GM23248 (cell line): ENCODE data around the gene NT5DC1.

Experiments used
- EZH2 ChIP-seq: fragments of 200-600 bp; sonication (generic); IDR thresholded peaks from 2 replicates; pipeline ENCODE4 v1.6.1; 2018; ENCODE audit warnings: antibody characterized with exemption, mild to moderate bottlenecking; ENCODE audit not compliant: insufficient read depth, poor library complexity, severe bottlenecking
- EZH2phosphoT487 ChIP-seq: fragments of 200-600 bp; sonication (generic); IDR thresholded peaks from 2 replicates; pipeline ENCODE4 v1.6.1; 2018; ENCODE audit warnings: antibody characterized with exemption, moderate library complexity, mild to moderate bottlenecking, low read depth; ENCODE audit not compliant: insufficient read depth

GRCh38 chr6:116088946-116089345 lies 11.7 kb upstream of the NT5DC1 start:
- no peak for TF ChIP-seq EZH2
- no peak for TF ChIP-seq EZH2phosphoT487
